Coronary artery (tissue), 2 donors: Measurements from ENCODE around the gene FGF19.
A peak's percentile ranks its signal among the peaks of the same experiment; 100 is the strongest.

Source experiments
- DNase-seq: peaks from one replicate; pipeline ENCODE4 v3.0.0-alpha.2; 2017; ENCODE audit warnings: low spot score
- H3K27ac ChIP-seq, 2 donors: fragments of 200-600 bp; sonication (generic); one replicate each; pipeline ENCODE4 v1.5.1; 2016 to 2019
- H3K4me3 ChIP-seq: fragments of 200-600 bp; sonication (generic); 2 replicates; pipeline ENCODE4 v1.5.1; 2016; ENCODE audit warnings: mild to moderate bottlenecking, moderate library complexity
- TF ChIP-seq, protein P1 (sequence below): fragments of 200-600 bp; sonication (generic); IDR thresholded peaks from one replicate; pipeline ENCODE4 v1.5.1; 2019; ENCODE audit warnings: antibody characterized with exemption

The FGF19 gene

DNA sequence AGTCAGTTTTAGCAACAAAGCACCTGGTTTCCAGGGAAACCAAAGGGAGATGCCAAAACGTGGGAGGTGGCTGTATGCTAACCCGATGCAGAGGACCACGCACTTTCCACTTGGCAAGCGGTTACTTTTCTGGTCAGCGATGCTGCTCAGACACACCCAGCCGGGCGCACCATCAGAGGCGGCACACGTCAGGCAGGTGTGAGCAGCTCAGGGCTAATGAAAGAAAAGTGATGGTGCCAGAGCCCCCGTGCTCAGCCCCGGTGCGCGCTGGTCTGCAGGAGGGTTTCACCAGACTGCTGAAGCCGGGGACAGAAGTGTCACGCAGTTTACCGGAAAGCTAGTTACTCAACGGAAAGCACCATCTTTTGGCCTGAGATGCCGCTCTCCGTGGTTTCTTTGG, 34.3 kb downstream of the FGF19 start:
- H3K4me3 ChIP-seq = no peak overlapping the region
- no peak for DNase-seq
- TF ChIP-seq, protein P1, sequence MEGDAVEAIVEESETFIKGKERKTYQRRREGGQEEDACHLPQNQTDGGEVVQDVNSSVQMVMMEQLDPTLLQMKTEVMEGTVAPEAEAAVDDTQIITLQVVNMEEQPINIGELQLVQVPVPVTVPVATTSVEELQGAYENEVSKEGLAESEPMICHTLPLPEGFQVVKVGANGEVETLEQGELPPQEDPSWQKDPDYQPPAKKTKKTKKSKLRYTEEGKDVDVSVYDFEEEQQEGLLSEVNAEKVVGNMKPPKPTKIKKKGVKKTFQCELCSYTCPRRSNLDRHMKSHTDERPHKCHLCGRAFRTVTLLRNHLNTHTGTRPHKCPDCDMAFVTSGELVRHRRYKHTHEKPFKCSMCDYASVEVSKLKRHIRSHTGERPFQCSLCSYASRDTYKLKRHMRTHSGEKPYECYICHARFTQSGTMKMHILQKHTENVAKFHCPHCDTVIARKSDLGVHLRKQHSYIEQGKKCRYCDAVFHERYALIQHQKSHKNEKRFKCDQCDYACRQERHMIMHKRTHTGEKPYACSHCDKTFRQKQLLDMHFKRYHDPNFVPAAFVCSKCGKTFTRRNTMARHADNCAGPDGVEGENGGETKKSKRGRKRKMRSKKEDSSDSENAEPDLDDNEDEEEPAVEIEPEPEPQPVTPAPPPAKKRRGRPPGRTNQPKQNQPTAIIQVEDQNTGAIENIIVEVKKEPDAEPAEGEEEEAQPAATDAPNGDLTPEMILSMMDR = no peak
- no peak overlapping the region for H3K27ac ChIP-seq

DNA sequence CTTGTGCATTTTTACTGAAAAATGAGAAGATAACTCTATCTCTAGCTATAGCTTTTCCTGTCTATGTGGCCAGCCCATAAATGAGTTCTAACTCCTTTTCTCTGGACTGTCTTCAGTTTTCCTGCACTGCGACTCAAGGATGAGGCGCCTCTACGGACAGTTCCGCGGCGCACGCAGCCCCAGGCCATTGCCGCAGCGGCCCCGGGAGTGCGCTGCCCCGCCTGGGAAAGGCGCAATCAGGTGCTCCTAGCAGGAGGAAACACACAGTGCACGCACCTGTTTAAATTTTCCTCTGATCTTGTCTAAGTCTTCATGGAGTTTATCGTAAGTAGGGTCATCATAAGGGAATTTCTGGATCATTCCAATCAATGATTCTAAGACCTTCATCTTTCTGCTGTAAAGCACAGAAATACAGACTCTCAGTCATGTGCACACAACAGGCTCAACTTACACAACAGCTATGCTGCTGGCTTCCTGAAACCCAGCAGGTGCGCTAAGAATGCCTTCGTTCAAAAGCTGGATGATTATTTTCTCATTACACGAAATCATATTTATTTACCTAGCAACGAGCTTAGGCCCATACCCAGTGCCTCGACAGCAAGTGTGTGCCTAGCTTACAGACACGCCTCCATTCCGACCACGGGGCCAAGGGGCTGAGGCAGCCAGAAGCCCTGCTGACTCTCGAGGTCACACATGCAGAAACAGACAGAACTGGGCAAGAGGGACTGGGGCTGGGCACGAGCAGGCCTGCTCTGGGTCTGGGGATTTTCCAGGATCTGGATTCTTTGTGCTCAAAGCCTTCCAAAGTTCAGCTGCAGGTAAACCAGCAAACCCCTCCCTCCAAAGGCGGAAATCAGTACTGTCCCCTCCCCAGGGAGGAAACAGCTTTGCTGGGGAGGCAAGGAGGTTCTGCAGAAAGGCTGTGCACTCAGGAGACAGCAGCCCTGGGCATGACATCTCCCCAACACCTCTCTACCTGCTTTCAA, 35.9 kb downstream of the FGF19 start:
- H3K4me3 ChIP-seq = no peak overlapping the region
- TF ChIP-seq, protein P1 = no peak
- no peak overlapping the region for H3K27ac ChIP-seq
- no peak for DNase-seq

DNA sequence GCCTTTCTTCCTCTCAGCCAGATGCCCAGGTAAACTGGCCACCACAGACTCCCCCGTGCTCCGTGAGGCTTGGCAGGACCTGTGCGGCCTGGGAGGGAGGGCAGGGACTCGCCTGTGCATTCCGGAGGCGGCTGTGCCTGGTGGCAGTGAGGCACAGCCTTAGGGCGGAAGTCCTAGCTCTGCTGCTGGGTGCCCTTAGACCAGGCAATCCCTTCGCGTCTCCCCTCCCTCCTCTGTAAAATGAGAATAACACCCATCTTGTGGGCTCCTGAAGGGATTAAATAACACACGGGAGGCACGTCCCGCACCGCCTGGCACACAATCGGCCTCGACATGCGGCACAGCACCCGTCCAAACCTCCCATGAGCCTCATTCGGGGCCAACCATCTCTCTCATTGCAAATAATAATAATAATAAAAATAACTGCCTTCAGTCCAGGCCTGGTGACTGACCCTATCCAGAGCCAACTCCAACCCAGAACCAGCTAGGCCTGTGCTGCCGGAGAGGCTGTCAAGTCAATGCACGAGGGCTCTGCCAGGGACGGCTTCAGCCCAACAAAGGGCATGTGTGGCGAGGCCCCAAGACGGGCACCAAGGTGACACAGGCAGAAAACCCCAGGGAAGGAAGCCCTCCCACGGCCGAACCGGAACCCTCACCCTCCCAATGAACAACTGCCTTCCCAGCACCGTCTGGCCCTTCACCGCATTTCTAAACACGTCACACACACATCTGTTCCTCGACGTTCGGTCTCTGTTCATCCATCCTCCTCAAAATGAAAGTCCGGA, 36.9 kb downstream of the FGF19 start:
- TF ChIP-seq, protein P1 = no peak
- DNase-seq = no peak
- no peak overlapping the region for H3K27ac ChIP-seq
- H3K4me3 ChIP-seq = no peak overlapping the region

DNA sequence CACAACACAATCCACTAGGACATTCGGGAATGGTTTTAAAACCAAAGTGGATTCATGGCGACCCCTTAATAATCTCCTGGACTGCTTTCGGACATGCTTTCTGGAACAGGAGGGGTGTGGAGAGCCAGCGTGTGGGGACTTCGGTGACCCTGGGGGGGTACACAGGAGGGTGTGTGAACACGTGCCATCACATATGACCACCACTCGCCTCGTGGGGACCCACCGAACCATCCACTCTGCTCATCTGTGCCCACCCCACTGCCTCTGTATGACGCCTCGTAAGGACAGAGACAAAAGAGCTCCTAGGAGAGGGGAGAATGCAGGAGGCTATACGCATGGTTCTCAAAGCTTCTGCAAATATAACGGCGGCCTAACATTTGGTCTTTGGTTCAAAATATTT, 37.6 kb downstream of the FGF19 start:
- no peak overlapping the region for H3K4me3 ChIP-seq
- no peak overlapping the region for H3K27ac ChIP-seq
- DNase-seq = no peak
- TF ChIP-seq, protein P1 = no peak

DNA sequence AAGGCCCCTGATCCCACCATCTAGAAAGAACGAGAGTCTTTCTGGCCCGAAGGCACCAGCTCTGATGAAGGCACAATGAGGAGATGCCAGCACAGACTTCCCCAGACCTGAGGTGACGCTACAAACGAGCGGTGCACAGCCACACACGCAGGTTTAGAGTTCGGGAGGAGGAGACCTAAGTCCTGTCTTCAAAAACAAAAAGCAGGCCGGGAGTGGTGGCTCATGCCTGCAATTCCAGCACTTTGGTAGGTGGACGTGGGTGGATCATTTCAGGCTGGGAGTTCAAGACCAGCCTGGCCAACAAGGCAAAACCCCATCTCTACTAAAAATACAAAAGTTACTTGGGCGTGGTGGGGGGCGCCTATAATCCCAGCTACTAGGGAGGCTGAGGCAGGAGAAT, 38.2 kb downstream of the FGF19 start:
- Histone ChIP-seq H3K4me3 (no peak overlapping the region), H3K27ac (no peak overlapping the region)
- TF ChIP-seq, protein P1 = no peak
- DNase-seq = no peak

GRCh38 chr11:69664901-69665300, 38.9 kb downstream of the FGF19 start:
- Histone ChIP-seq H3K27ac (no peak overlapping the region), H3K4me3 (no peak overlapping the region)
- peak; percentile 62 for DNase-seq
- TF ChIP-seq, protein P1 = no peak
